HG02840 (cell line): ENCODE measurements around the gene ZNF414.

Source experiments
- ATAC-seq: cut with Tn5 transposase; IDR thresholded peaks from one replicate; pipeline ENCODE4 v1.9.1; 2021; ENCODE audit warnings: mild to moderate bottlenecking, moderate library complexity, moderate number of reproducible peaks; ENCODE audit not compliant: unreplicated experiment, low FRiP score

Gene ZNF414

GRCh38 chr19:8498295-8498694, 15.7 kb downstream of the ZNF414 start:
- no peak for ATAC-seq

GRCh38 chr19:8494158-8494557, 19.8 kb downstream of the ZNF414 start:
- no peak for ATAC-seq

DNA sequence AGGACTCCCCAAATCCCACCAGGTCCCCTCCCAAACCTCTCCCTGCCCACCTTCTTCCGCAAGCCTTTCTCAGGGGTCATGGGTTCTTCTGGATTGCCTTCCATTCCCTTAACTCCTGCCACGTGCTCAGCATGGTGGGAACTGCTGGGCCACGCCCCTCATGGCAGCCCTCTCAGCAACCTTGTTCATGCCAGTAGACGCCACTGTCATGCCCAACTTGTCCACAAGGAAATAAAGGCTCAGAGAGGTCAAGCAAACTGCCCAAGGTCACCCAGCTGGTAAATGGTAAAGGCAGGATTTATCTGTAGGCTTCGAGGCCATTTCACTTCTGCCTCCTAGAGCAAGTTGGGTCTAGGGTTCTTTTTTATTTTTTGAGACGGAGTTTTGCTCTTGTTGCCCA, 22.4 kb downstream of the ZNF414 start:
- no peak for ATAC-seq

- ATAC-seq: no peak
These were observed 23.1 kb downstream of the ZNF414 start for GRCh38 chr19:8490873-8491272.

GRCh38 chr19:8490395-8490760, 23.6 kb downstream of the ZNF414 start:
- ATAC-seq: no peak

GRCh38 chr19:8489561-8490394, 24.2 kb downstream of the ZNF414 start:
- no peak for ATAC-seq

DNA sequence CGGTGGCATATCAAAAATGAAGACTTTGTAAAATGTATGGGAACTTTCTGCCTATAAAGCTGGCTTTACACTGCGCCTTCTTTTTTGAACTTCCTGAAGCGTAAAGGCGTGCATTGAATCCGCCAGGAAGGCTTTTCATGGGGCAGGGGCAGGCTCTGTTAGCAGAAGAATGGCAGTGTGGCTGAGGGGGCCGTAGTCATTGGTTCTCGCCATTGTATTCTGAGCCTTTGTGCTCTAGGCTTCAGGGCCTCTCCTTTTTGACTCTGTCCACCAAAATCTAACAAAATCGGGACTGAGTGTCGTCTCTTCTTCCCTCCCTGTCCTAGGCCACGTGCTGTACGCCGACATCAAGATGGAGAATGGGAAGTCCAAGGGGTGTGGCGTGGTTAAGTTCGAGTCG, 25.6 kb downstream of the ZNF414 start:
- no peak for ATAC-seq

DNA sequence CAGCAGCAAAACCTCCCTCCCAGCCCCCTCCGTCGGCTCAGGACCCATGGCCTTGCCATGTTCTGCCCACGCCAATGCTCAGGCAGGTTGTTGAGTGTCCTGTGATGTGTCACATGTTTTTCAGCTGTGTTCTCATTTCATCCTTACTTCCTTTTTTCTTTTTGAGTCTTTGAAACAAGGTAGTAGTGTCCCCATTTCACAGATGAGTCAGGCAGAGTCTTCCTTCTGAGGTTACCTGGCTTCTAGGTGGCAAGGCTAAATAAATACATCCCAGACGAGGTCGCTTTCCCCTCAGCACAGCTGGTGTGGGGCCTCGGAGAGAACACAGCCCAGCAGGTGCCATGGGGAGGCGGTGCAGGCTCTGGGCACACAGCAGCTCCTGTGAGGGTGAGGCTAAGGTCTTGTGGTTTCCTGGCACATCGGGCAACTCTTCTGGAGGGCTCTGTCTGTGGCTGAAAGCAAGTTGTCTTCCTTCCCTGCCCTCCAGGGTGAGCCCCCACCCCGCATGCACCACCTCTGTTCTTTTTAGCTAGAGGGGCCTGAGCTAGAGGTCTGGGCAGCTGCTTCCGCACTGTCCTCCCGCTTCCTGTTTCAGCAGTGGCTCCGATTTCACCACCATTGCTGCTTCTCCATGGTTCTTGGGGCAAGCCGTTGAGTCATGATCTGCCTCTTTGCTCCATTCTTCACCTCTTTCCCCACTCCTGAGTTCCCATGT, 26.7 kb downstream of the ZNF414 start:
- no peak for ATAC-seq

DNA sequence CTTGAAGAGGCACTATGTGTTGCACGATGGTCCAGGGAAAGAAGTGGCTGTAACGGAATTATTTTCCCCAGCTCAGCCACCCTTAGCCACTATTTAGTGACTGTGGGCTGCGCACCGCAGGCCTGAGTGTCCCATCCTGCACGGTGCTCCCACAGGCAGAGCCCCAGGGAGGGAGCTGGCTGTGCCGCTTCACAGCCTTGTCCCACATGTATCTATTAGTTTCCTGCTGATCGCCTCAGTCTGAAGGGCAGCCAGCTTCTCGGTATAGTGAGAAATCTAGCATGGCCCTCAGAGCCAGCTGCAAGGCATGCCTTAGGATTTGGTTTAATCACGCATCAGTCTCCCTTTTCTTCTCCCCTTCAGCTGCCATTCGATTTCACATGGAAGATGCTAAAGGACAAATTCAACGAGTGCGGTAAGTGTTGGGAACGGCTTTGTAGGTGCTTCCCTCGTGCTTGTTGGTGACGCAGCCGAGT, 27.3 kb downstream of the ZNF414 start:
- ATAC-seq: no peak

GRCh38 chr19:8485561-8486371, 28.2 kb downstream of the ZNF414 start:
- ATAC-seq: no peak

DNA sequence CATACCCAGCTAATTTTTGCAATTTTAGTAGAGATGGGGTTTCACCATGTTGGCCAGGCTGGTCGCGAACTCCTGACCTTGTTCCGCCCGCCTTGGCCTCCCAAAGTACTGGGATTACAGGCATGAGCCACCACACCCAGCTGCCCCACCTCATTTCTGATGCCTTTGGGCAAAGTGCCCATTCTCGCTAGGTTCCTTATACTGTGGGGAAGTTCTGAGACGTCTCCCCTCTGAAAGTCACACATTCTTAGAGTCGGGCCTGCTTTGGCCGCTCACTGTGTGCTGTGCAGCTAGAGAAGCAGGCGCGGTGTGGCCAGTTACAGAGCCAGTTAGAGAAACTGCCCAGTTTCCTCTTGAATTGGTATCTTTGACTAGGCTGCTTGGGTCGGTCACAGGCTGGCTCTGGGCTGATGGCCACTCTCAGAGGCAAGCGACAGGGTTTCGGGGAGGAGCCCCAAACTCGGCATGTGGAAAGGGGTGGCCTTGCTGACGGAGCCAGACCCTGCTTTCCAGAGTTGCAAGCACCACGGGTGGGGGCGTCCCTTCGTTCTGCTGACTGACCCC, 29.6 kb downstream of the ZNF414 start:
- ATAC-seq: no peak

- ATAC-seq: no peak
These were observed 30.8 kb downstream of the ZNF414 start for GRCh38 chr19:8483165-8483564.

- no peak for ATAC-seq
These were observed 31.3 kb downstream of the ZNF414 start for GRCh38 chr19:8482696-8483095.

- no peak for ATAC-seq
These were observed 32.4 kb downstream of the ZNF414 start for GRCh38 chr19:8481616-8482015.

GRCh38 chr19:8481201-8481600, 32.8 kb downstream of the ZNF414 start:
- no peak for ATAC-seq

DNA sequence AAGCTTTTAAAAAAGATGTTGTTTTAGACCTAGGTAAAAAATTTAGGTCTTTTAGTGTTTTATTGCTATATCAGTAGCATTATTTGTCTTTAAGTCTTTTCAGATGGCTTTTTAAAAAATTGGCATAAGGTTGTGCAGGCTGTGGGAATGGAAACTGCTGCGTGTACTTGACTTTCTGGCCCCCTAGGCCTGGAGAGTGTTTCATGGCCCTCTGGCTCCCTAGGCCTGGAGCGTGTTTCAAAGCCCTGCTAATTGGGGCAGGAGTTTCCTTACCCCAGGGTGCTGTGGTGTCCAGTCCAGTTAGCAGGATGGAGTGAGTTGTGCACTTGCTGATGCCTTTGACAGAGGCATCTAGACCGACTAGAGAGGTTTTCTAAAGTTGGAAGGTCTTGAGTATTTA, 35.4 kb downstream of the ZNF414 start:
- ATAC-seq: no peak

DNA sequence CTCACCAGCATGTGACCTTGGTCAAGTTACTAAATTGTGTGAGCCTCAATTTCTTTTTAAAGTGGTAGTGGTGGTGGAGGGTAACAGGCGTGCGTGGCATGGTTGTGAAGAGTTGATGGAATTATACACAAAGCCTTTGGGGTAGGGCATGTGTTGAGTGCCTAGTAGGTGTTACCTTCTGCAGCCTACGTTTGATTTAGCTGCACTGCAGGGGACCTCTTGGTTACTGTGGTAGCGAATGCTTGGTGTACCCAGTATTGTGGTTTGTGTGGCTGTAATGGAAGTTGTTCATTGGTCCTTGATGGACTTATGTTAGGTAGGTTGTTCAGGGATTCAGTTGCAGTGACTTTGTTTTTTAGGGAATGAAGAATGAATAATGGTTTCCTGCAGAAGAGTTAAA, 36.1 kb downstream of the ZNF414 start:
- no peak for ATAC-seq

DNA sequence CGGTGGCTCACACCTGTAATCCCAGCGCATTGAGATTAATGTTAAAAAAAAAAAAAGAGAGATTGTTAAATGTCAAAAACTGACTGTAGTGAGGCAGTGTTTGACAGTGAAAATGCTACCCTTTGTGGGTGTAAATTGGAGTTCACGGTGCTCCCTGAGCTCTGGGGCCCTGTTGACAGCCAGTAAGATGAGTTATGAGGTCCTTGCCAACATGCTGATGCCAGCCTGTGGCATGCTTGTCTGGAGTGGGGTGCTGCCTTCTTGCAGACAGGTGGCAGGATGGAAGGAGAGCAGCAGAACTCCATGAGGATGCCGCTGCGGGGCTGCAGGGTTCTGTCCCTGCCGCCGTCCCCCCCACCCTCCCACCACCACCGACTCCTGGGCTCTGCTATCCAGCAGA, 37.4 kb downstream of the ZNF414 start:
- ATAC-seq: no peak

DNA sequence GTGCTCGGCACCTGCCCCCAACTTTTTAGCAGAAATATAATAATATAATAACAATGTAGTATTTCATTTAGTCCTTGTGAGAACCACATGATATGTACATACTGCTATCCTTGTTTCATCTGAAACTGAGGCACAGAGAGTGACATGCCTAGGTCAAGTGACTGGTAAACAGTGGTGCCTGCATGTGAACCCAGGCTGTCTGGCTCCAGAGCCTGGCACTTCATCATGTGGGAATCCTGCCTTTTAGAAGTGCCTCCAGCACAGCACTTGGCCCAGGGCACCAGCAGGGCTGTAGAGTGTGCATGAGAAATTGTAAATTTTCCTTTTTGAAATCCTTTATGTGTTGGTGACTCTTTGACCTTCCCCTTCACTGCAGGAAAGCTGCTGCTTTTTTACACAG, 39.0 kb downstream of the ZNF414 start:
- no peak for ATAC-seq

DNA sequence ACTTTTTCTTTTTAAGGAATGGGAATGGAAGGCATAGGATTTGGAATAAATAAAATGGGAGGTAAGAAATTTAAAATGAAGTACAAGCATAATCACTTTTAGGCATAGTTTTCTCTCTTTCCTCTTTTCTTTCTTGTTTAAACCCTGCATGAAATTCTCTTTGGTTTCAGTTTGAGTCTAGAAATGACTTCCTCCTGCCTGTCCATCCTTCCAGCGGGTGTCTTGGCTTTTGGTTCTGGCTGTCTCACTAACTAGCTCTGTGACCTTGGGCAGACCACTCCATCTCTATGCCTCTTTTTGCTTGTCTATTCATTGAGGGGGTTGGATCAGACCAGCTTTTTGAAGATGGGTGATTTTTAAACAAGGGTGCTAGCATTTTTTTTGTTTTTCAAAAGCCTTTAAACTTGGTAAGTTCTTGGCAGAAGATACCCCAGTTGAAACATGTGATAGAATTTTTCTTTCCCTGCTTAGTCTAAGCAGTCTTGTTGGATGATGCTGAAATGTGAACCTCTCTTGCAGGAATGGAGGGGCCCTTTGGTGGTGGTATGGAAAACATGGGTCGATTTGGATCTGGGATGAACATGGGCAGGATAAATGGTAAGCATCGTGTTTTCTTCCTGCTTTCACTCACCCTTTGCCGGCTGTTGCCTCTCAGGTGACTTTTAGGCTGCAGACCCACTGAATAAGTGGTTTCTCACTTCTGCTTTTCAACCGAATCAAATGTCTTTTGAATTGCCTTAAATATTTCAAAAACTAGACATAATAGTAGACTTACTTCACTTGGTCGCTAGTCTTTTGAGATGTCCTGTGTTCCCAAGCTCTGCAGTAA, 40.1 kb downstream of the ZNF414 start:
- ATAC-seq: peak; percentile 58
